Prostate gland (tissue), 2 donors: Measurements from ENCODE around the gene THSD4. TPM values are rescaled to one million over a fixed set of nuclear protein-coding genes. Genes with fewer than 3 reads are reported as not detected.

Source experiments
- DNase-seq: peaks from one replicate; pipeline ENCODE4 v3.0.0-alpha.2; 2019; ENCODE audit warnings: low spot score
- H3K27ac ChIP-seq, 2 donors: fragments of 200-600 bp; sonication (generic); 2 replicates each; pipeline ENCODE4 v1.5.1; 2017 to 2019
- H3K27me3 ChIP-seq: fragments of 200-600 bp; sonication (generic); replicated peaks from 2 replicates; pipeline ENCODE4 v1.5.1; 2019; ENCODE audit not compliant: insufficient read depth
- H3K36me3 ChIP-seq, 2 donors: fragments of 200-600 bp; sonication (generic); 1 replicate in 1 of 2; 2 replicates in 1 of 2; pipeline versions ENCODE4 v1.5.1 to v1.8.1; 2017 to 2019
- H3K4me1 ChIP-seq: fragments of 200-600 bp; sonication (generic); replicated peaks from 2 replicates; pipeline ENCODE4 v1.5.1; 2019
- H3K4me3 ChIP-seq, 2 donors: fragments of 200-600 bp; sonication (generic); 2 replicates each; pipeline ENCODE4 v1.5.1; 2017 to 2019
- H3K9me3 ChIP-seq: fragments of 200-600 bp; sonication (generic); 2 replicates; pipeline ENCODE4 v1.5.1; 2017
- POLR2A ChIP-seq: fragments of 450-650 bp; IDR thresholded peaks from one replicate; pipeline ENCODE4 v1.6.1; 2016; ENCODE audit warnings: antibody characterized with exemption, mild to moderate bottlenecking
- POLR2AphosphoS5 ChIP-seq: sonication (generic); formaldehyde crosslinking; IDR thresholded peaks from one replicate; pipeline ENCODE4 v1.6.1; 2017; ENCODE audit warnings: antibody characterized with exemption
- WGBS: methylation state at CpG from one replicate; pipeline ENCODE4 v1.1.5; 2018; 5-methylcytosine and 5-hydroxymethylcytosine counted together
- intact Hi-C: fragments of 100-400 bp; cut with DNase I; formaldehyde crosslinking; loops from one replicate; pipeline ENCODE4 v1.14.2; 2022
- total RNA-seq, 2 donors: library from RNA; depleted of rRNA; stranded (reverse); fragments of >200 nt; gene quantifications; one replicate each; pipeline ENCODE4 v1.1.0, GENCODE V29; 2016
- TF ChIP-seq, protein P1 (sequence below), 4 experiments: fragments of 200-600 bp in 2 of 4; fragments of 450-650 bp in 2 of 4; sonication (generic) in 2 of 4; IDR thresholded peaks; 1 replicate in 3 of 4; 2 replicates in 1 of 4; pipeline ENCODE4 v1.5.1; 2016 to 2019; ENCODE audit warnings: antibody characterized with exemption in 4 of 4, mild to moderate bottlenecking in 2 of 4, moderate library complexity in 2 of 4

Gene THSD4
- total RNA-seq, 2 donors from 2014 or later: 84.1 to 223 TPM

DNA sequence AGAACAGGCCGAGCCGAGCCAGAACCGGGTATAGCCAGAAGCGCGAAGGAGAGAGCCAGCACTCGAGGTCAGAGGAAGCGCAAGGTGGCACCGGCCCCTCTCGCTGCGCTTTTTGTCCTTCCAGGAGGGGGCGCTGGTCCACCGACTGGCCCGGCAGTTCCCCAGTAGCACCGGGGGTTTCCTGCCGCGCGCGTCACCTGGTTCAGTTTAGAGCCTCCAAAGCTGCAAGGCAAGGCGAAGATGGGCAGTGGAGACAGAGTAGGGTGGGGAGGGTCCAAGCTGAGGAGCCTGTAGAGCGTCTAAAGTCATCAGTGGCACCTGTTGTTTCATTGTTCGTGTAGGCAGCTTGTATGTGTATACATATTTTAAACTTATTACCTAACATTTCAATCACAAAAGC lies 687.5 kb downstream of the THSD4 start:
- TF ChIP-seq POLR2A (no peak), POLR2AphosphoS5 (no peak)
- TF ChIP-seq, protein P1, sequence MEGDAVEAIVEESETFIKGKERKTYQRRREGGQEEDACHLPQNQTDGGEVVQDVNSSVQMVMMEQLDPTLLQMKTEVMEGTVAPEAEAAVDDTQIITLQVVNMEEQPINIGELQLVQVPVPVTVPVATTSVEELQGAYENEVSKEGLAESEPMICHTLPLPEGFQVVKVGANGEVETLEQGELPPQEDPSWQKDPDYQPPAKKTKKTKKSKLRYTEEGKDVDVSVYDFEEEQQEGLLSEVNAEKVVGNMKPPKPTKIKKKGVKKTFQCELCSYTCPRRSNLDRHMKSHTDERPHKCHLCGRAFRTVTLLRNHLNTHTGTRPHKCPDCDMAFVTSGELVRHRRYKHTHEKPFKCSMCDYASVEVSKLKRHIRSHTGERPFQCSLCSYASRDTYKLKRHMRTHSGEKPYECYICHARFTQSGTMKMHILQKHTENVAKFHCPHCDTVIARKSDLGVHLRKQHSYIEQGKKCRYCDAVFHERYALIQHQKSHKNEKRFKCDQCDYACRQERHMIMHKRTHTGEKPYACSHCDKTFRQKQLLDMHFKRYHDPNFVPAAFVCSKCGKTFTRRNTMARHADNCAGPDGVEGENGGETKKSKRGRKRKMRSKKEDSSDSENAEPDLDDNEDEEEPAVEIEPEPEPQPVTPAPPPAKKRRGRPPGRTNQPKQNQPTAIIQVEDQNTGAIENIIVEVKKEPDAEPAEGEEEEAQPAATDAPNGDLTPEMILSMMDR (IDR thresholded peaks at IDR 0.05): peak in 2 of 4 experiments; percentile 29 to 32
- DNase-seq: no peak
- H3K27me3 ChIP-seq: no peaks in the 10 kb centered on the region

GRCh38 chr15:71804226-71804625 lies 689.0 kb downstream of the THSD4 start:
- H3K27me3 ChIP-seq: no peaks in the 10 kb centered on the region
- no peak for DNase-seq
- WGBS: 64% methylated on average over 5 of the region's 5 CpGs
- no peak overlapping the region for H3K27ac ChIP-seq
- H3K4me1 ChIP-seq: no peaks in the 10 kb centered on the region
- intact Hi-C loops: loop anchor here (5.0 kb wide), 2 partner anchors 62 to 417 kb away; no protein-coding TSS in a partner anchor
- TF ChIP-seq POLR2AphosphoS5 (no peak), POLR2A (no peak)
- TF ChIP-seq, protein P1 (IDR thresholded peaks at IDR 0.05): no peak
- no peaks in the 10 kb centered on the region for H3K9me3 ChIP-seq
- no peaks in the 10 kb centered on the region for H3K36me3 ChIP-seq
- H3K4me3 ChIP-seq: no peak overlapping the region

More for the DNA sequence above, 687.5 kb downstream of the THSD4 start:
- intact Hi-C loops: loop anchor here (5.0 kb wide), 2 partner anchors 60 to 415 kb away; no protein-coding TSS in a partner anchor
- H3K27ac ChIP-seq: no peak overlapping the region
- no peaks in the 10 kb centered on the region for H3K4me1 ChIP-seq
- no peaks in the 10 kb centered on the region for H3K36me3 ChIP-seq
- H3K9me3 ChIP-seq: no peaks in the 10 kb centered on the region
- WGBS: 75% methylated on average over 21 of the region's 21 CpGs
- H3K4me3 ChIP-seq: no peak overlapping the region

GRCh38 chr15:71804695-71805470 lies 689.6 kb downstream of the THSD4 start:
- Histone ChIP-seq H3K36me3 (no peaks in the 10 kb centered on the region), H3K27me3 (no peaks in the 10 kb centered on the region), H3K4me1 (no peaks in the 10 kb centered on the region), H3K4me3 (no peak overlapping the region), H3K27ac (no peak overlapping the region), H3K9me3 (no peaks in the 10 kb centered on the region)
- intact Hi-C loops: loop anchor here (5.0 kb wide), 2 partner anchors 63 to 418 kb away; no protein-coding TSS in a partner anchor
- no peak for DNase-seq
- TF ChIP-seq, protein P1 (IDR thresholded peaks at IDR 0.05): no peak
- no peak for TF ChIP-seq POLR2A
- WGBS: 63% methylated on average over 6 of the region's 6 CpGs

- no peak for DNase-seq
- Histone ChIP-seq H3K27me3 (no peaks in the 10 kb centered on the region), H3K4me1 (no peaks in the 10 kb centered on the region), H3K4me3 (no peak overlapping the region), H3K27ac (no peak overlapping the region), H3K9me3 (no peaks in the 10 kb centered on the region), H3K36me3 (no peaks in the 10 kb centered on the region)
- TF ChIP-seq, protein P1 (IDR thresholded peaks at IDR 0.05): no peak
- TF ChIP-seq POLR2AphosphoS5: no peak
- TF ChIP-seq POLR2A: no peak
- WGBS: 61% methylated on average over 7 of the region's 7 CpGs
- intact Hi-C loops: no loop called here
These were observed 691.2 kb downstream of the THSD4 start for GRCh38 chr15:71806452-71806931.
